Aorta (tissue), 5 donors: ENCODE results near the gene SLC52A3. TPM values are rescaled to one million over a fixed set of nuclear protein-coding genes. Genes with fewer than 3 reads are reported as not detected.
A peak's percentile ranks its signal among the peaks of the same experiment; 100 is the strongest.

Experiments
- ATAC-seq: fragments of 200-7000 bp; cut with Tn5 transposase; one replicate; pipeline ENCODE4 v1.9.1; 2022; ENCODE audit warnings: moderate library complexity; ENCODE audit not compliant: low FRiP score
- DNase-seq, 2 donors: peaks; one replicate each; pipeline ENCODE4 v3.0.0-alpha.2; 2020
- H3K27ac ChIP-seq, 2 donors: one replicate each; pipeline ENCODE4 v1.5.1; 2013; ENCODE audit warnings: low read length in 2 of 2, mild to moderate bottlenecking in 2 of 2, moderate library complexity in 2 of 2, control low read depth in 1 of 2, inconsistent platforms in 1 of 2, low read depth in 1 of 2
- H3K27me3 ChIP-seq, 2 donors: one replicate each; pipeline ENCODE4 v1.6.1; 2013; ENCODE audit warnings: control low read depth in 1 of 2, low read length in 1 of 2, mild to moderate bottlenecking in 1 of 2, moderate library complexity in 1 of 2; ENCODE audit not compliant: insufficient read depth in 2 of 2, control insufficient read depth in 1 of 2
- H3K36me3 ChIP-seq, 2 donors: one replicate each; pipeline ENCODE4 v1.6.1; 2013; ENCODE audit warnings: control low read depth in 1 of 2, low read length in 1 of 2, mild to moderate bottlenecking in 1 of 2; ENCODE audit not compliant: insufficient read depth in 2 of 2, control insufficient read depth in 1 of 2
- H3K4me1 ChIP-seq, 2 donors: one replicate each; pipeline ENCODE4 v1.6.1; 2013; ENCODE audit warnings: low read length in 2 of 2, control low read depth in 1 of 2, mild to moderate bottlenecking in 1 of 2, moderate library complexity in 1 of 2; ENCODE audit not compliant: insufficient read depth in 2 of 2, control insufficient read depth in 1 of 2
- H3K4me3 ChIP-seq, 2 donors: one replicate each; pipeline ENCODE4 v1.5.1; 2013; ENCODE audit warnings: low read length in 2 of 2, control low read depth in 1 of 2, mild to moderate bottlenecking in 1 of 2
- H3K9me3 ChIP-seq: one replicate; pipeline ENCODE4 v1.6.1; 2013; ENCODE audit warnings: mild to moderate bottlenecking, low read length; ENCODE audit not compliant: control insufficient read depth
- WGBS, 2 donors: extraction: QIAGEN DNeasy Blood & Tissue Kit; methylation state at CpG; one replicate each; pipeline ENCODE4 v1.1.7; 2013; 5-methylcytosine and 5-hydroxymethylcytosine counted together
- intact Hi-C, 2 donors: fragments of 100-400 bp; cut with DNase I; formaldehyde crosslinking; loops; one replicate each; pipeline versions ENCODE4 v1.14.2 to v1.15.0; 2022
- polyA plus RNA-seq, 2 donors: library from polyadenylated mRNA; stranded (reverse); fragments of 200-250 nt; gene quantifications; one replicate each; pipeline ENCODE4 v1.2.3, GENCODE V29; 2013
- total RNA-seq, 2 donors: library from RNA; stranded (reverse); fragmentation: NEBNext Ultra II Directional; extraction: Animal tissue kit (Norgen Biotek cat#: 25700); gene quantifications; one replicate each; pipeline ENCODE4 v1.2.1, GENCODE V29; 2021
- donor health status: healthy with polysubstance abuse.
- donor health status: Bipolar disorder and iron deficiency.
- donor health status: DM: no; HTN: no; CAD: no.
- donor health status: DM: no; HTN: no; CAD: no.
- donor health status: DM: yes; HTN: yes; CAD: no.

SLC52A3 gene
- total and polyA plus RNA-seq, 4 donors: 0.25 to 0.78 (median 0.69) TPM; not detected in 1

DNA sequence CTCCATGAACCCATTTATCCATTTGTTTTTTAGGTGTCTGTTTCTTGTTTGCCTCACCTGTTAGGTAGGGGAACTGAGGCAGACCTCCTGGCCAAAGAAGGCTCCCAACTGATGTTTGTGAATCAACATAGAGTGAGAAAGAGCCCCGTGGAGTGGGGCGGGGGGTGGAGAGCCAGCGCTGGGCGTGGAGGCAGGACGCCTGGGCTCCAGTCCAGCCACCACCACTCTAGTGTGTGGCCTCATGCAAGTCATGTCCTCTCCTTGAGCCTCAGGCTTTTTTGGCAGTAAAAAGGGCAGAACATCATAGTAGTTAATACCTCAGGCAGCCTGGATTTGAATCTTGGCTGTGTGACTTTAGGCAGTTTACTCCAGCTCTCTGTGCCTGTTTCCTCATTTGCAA is 50.5 kb downstream of the SLC52A3 start:
- ATAC-seq (no peak), DNase-seq (no peak)
- Histone ChIP-seq H3K27me3 (no peaks in the 10 kb centered on the region), H3K4me3 (no peak overlapping the region), H3K36me3 (no peaks in the 10 kb centered on the region), H3K9me3 (peaks cover 1% of the 10 kb centered on the region), H3K4me1 (no peaks in the 10 kb centered on the region), H3K27ac (no peak overlapping the region)
- 53 to 60% methylated on average over 5 of the region's 5 CpGs for WGBS, 2 donors
- intact Hi-C loops: no loop called here

DNA sequence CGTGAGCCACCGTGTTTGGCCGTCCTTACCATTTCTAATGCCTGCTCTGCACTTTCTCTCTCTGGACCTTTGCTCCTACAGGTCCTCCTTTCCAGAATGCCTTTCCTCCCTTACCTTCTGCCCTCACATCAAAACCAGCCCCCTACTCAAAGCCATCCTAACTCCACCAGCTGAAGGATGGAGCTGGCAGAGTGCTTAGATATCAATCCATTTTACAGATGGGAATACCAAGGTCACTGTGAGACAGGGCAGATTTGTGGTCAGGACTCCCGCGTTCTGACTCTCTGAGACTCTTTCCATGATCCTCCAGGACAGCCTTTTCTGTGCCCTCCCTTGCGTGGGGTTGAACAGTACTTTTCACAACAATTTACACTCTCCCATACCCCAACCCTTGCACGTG is 51.0 kb downstream of the SLC52A3 start:
- WGBS, 2 donors: 76 to 83% methylated on average over 7 of the region's 7 CpGs
- peaks cover 1% of the 10 kb centered on the region for H3K9me3 ChIP-seq
- intact Hi-C loops: no loop called here
- DNase-seq: no peak
- no peaks in the 10 kb centered on the region for H3K27me3 ChIP-seq
- H3K27ac ChIP-seq: no peak overlapping the region
- H3K4me1 ChIP-seq: no peaks in the 10 kb centered on the region
- H3K36me3 ChIP-seq: no peaks in the 10 kb centered on the region
- no peak overlapping the region for H3K4me3 ChIP-seq
- no peak for ATAC-seq

DNA sequence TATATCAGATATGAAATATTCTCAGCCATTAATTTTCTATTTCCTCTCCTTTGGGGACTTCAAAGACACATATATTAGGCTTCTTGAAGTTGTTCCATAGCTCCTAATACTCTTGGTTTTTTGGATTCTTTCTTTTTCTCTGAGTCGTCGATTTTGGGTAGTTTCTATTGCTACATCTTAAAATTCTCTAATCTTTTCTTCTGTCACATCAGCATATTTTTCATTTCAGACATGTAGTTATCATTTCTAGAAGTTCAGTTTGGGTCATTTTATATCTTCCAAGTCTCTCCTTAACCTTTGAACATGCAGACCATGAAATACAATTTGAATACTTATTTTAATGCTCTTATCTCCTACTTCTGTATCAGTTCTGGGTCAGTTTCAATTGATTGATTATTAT is 53.8 kb downstream of the SLC52A3 start:
- Histone ChIP-seq H3K4me1 (no peaks in the 10 kb centered on the region), H3K27ac (no peak overlapping the region), H3K4me3 (no peak overlapping the region), H3K36me3 (no peaks in the 10 kb centered on the region), H3K9me3 (peaks cover 6% of the 10 kb centered on the region), H3K27me3 (no peaks in the 10 kb centered on the region)
- intact Hi-C loops: no loop called here
- no peak for DNase-seq
- WGBS, 2 donors: 85 to 88% methylated on average over 2 of the region's 2 CpGs
- no peak for ATAC-seq

DNA sequence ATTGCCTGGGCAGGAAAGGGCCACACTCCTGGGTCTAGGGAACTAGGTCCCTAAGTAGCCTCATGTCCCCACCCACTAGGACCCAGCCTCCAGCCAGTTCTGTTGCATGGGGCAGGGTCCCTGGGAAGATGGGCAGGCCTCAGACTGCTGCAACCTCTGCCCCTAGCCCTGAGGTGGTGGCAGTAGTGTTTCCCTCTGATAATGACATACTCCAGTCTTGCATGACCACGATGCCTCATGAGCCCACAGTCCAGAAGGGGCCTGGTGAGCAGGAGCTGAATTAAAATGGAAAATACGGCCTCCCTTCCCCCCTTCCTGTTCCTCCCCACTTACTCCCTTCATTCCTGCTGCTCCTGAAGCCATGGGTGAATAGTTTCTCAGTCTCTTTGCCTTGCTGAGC is 56.7 kb downstream of the SLC52A3 start:
- no peak overlapping the region for H3K4me3 ChIP-seq
- H3K4me1 ChIP-seq: no peaks in the 10 kb centered on the region
- ATAC-seq: no peak
- H3K27me3 ChIP-seq: peaks cover 0 to 1% of the 10 kb centered on the region in 2 donors
- no peak overlapping the region for H3K27ac ChIP-seq
- 33 to 48% methylated on average over 2 of the region's 2 CpGs for WGBS, 2 donors
- intact Hi-C loops: no loop called here
- peak in 1 of 2 donors; percentile 53 for DNase-seq
- H3K36me3 ChIP-seq: no peaks in the 10 kb centered on the region
- H3K9me3 ChIP-seq: peaks cover 9% of the 10 kb centered on the region

DNA sequence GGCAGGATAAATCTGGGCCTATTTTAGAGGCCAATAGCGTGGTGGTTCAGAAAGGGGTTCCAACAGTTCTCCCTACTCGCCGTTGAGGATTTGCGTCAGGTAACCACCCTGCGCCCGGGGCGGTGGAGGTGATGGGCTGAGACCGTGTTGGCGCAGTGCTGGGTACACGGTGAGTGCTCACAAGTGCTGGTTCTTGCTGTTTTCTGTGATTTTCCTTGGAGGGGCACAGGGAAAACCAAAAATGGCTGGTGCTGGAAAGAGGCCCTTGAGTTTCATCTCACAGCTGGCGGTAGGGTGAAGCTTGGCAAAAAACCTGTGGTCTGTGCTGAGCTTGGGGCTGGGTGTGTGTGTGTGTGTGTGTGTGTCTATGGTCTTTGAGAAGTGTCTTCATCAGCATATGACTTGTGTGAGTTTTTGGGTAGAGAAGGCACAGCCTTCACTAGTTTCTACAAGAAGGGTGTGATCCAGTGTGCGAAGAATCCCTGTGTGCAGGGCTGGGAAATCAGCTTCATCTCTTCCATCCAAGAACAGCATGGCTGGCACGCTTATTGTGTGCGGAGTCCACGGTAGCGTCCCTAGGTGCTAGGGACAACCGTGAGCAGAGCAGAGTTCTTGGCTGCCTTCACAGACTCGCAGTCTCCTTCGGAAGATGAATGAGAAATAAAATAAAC is 57.4 kb downstream of the SLC52A3 start:
- Histone ChIP-seq H3K9me3 (peaks cover 9% of the 10 kb centered on the region), H3K4me3 (no peak overlapping the region), H3K4me1 (no peaks in the 10 kb centered on the region), H3K36me3 (no peaks in the 10 kb centered on the region), H3K27ac (no peak overlapping the region), H3K27me3 (peaks cover 0 to 1% of the 10 kb centered on the region in 2 donors)
- WGBS, 2 donors: 60 to 65% methylated on average over 19 of the region's 19 CpGs
- intact Hi-C loops: no loop called here
- peak in 1 of 2 donors; percentile 28 for DNase-seq
- no peak for ATAC-seq

Other genes starting within 250 kb of the SLC52A3 start
- gene CSNK2A1, start 224.7 kb downstream of the SLC52A3 start, total RNA-seq: 10 to 100 TPM; 73.5 to 98.2 TPM
- gene CSNK2A1, start 224.7 kb downstream of the SLC52A3 start, polyA plus RNA-seq: 10 to 100 TPM; 23.4 to 27.8 TPM
- 1 to 10 TPM in 1 of 2 donors, under 1 TPM in 1; 0.58 to 1.0 TPM for gene TCF15, start 158.2 kb downstream of the SLC52A3 start, total RNA-seq
- not detected for gene TCF15, start 158.2 kb downstream of the SLC52A3 start, polyA plus RNA-seq
- 10 to 100 TPM; 17.7 to 18.5 TPM for gene SRXN1, start 115.3 kb downstream of the SLC52A3 start, total RNA-seq
- 10 to 100 TPM; 12.5 to 20.2 TPM for gene SRXN1, start 115.3 kb downstream of the SLC52A3 start, polyA plus RNA-seq
- not detected for gene SCRT2, start 92.7 kb downstream of the SLC52A3 start, total RNA-seq
- gene SCRT2, start 92.7 kb downstream of the SLC52A3 start, polyA plus RNA-seq: not detected
- 1 to 10 TPM; 3.6 to 7.0 TPM for gene FAM110A, start 65.2 kb upstream of the SLC52A3 start, total RNA-seq
- 1 to 10 TPM; 2.9 to 3.1 TPM for gene FAM110A, start 65.2 kb upstream of the SLC52A3 start, polyA plus RNA-seq
- gene ANGPT4, start 147.8 kb upstream of the SLC52A3 start, total RNA-seq: under 1 TPM; 0.19 to 0.33 TPM
- gene ANGPT4, start 147.8 kb upstream of the SLC52A3 start, polyA plus RNA-seq: under 1 TPM in 1 of 2 donors, not detected in 1; 0.72 TPM
- 1 to 10 TPM in 1 of 2 donors, under 1 TPM in 1; 0.93 to 1.0 TPM for gene RSPO4, start 233.8 kb upstream of the SLC52A3 start, total RNA-seq
- gene RSPO4, start 233.8 kb upstream of the SLC52A3 start, polyA plus RNA-seq: not detected